DOHH2 (cell line): Measurements from ENCODE around the gene CNTN1.

ENCODE experiments used
- H3F3A ChIP-seq: fragments of 200-600 bp; sonication (generic), shearing (Covaris generic); 2 replicates; pipeline ENCODE4 v1.6.0; 2016; ENCODE audit warnings: antibody characterized with exemption, mild to moderate bottlenecking; ENCODE audit not compliant: control insufficient read depth, insufficient read depth
- H3K27ac ChIP-seq: fragments of 200-600 bp; sonication (generic); 2 replicates; pipeline ENCODE4 v1.5.1; 2014; ENCODE audit warnings: low read depth, mild to moderate bottlenecking, low read length, moderate library complexity
- H3K27me3 ChIP-seq: fragments of 200-600 bp; sonication (generic); 2 replicates; pipeline ENCODE4 v1.6.1; 2014; ENCODE audit warnings: mild to moderate bottlenecking, low read length, mixed read lengths; ENCODE audit not compliant: control insufficient read depth
- H3K36me3 ChIP-seq: fragments of 200-600 bp; sonication (generic); 2 replicates; pipeline ENCODE4 v1.6.1; 2014; ENCODE audit warnings: mild to moderate bottlenecking, low read length, moderate library complexity, mixed read lengths; ENCODE audit not compliant: control insufficient read depth
- H3K4me1 ChIP-seq: fragments of 200-600 bp; sonication (generic); 2 replicates; pipeline ENCODE4 v1.6.1; 2014; ENCODE audit warnings: mild to moderate bottlenecking, low read length, mixed read lengths; ENCODE audit not compliant: control insufficient read depth
- H3K4me2 ChIP-seq: fragments of 200-600 bp; sonication (generic); 2 replicates; pipeline ENCODE4 v1.6.0; 2014; ENCODE audit warnings: mild to moderate bottlenecking, low read length, moderate library complexity
- H3K4me3 ChIP-seq: fragments of 200-600 bp; sonication (generic); 2 replicates; pipeline ENCODE4 v1.5.1; 2014; ENCODE audit warnings: mild to moderate bottlenecking, low read length, mixed read lengths
- H3K79me2 ChIP-seq: fragments of 200-600 bp; sonication (generic); 2 replicates; pipeline ENCODE4 v1.6.1; 2014; ENCODE audit warnings: mild to moderate bottlenecking, low read length, mixed read lengths; ENCODE audit not compliant: control insufficient read depth
- H3K9me2 ChIP-seq: fragments of 200-600 bp; sonication (generic); replicated peaks from 2 replicates; pipeline ENCODE4 v1.6.1; 2014; ENCODE audit warnings: mild to moderate bottlenecking, low read length, mixed read lengths; ENCODE audit not compliant: control insufficient read depth
- H3K9me3 ChIP-seq: fragments of 200-600 bp; sonication (generic); 2 replicates; pipeline ENCODE4 v1.6.1; 2014; ENCODE audit warnings: antibody characterized with exemption, low read length, mixed read lengths; ENCODE audit not compliant: control insufficient read depth, insufficient read depth
- H4K20me1 ChIP-seq: fragments of 200-600 bp; sonication (generic); 2 replicates; pipeline ENCODE4 v1.6.0; 2014; ENCODE audit warnings: low read depth, mild to moderate bottlenecking, antibody characterized with exemption, low read length, moderate library complexity; ENCODE audit not compliant: control insufficient read depth, insufficient read depth
- EZH2phosphoT487 ChIP-seq: fragments of 200-600 bp; sonication (generic); IDR thresholded peaks from 2 replicates; pipeline ENCODE4 v1.6.1; 2017; ENCODE audit warnings: borderline replicate concordance, mild to moderate bottlenecking, antibody characterized with exemption, low read length, moderate library complexity, mixed read lengths
- TF ChIP-seq, protein P1 (sequence below): fragments of 200-600 bp; sonication (generic); IDR thresholded peaks from one replicate; pipeline ENCODE4 v1.5.1; 2014; ENCODE audit warnings: antibody characterized with exemption, mild to moderate bottlenecking, low read depth, low read length; ENCODE audit not compliant: poor library complexity, severe bottlenecking

Gene CNTN1

GRCh38 chr12:40946612-40947194, 254.5 kb downstream of the CNTN1 start:
- TF ChIP-seq, protein P1, sequence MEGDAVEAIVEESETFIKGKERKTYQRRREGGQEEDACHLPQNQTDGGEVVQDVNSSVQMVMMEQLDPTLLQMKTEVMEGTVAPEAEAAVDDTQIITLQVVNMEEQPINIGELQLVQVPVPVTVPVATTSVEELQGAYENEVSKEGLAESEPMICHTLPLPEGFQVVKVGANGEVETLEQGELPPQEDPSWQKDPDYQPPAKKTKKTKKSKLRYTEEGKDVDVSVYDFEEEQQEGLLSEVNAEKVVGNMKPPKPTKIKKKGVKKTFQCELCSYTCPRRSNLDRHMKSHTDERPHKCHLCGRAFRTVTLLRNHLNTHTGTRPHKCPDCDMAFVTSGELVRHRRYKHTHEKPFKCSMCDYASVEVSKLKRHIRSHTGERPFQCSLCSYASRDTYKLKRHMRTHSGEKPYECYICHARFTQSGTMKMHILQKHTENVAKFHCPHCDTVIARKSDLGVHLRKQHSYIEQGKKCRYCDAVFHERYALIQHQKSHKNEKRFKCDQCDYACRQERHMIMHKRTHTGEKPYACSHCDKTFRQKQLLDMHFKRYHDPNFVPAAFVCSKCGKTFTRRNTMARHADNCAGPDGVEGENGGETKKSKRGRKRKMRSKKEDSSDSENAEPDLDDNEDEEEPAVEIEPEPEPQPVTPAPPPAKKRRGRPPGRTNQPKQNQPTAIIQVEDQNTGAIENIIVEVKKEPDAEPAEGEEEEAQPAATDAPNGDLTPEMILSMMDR: peak; percentile 43
- TF ChIP-seq EZH2phosphoT487: no peak
- Histone ChIP-seq H3K4me1 (no peaks in the 10 kb centered on the region), H3F3A (no peaks in the 10 kb centered on the region), H3K4me3 (no peak overlapping the region), H3K36me3 (no peaks in the 10 kb centered on the region), H3K79me2 (no peaks in the 10 kb centered on the region), H3K27me3 (no peaks in the 10 kb centered on the region), H3K9me3 (no peaks in the 10 kb centered on the region), H3K27ac (no peak overlapping the region), H3K4me2 (no peak overlapping the region), H4K20me1 (no peaks in the 10 kb centered on the region), H3K9me2 (no peaks in the 10 kb centered on the region)

DNA sequence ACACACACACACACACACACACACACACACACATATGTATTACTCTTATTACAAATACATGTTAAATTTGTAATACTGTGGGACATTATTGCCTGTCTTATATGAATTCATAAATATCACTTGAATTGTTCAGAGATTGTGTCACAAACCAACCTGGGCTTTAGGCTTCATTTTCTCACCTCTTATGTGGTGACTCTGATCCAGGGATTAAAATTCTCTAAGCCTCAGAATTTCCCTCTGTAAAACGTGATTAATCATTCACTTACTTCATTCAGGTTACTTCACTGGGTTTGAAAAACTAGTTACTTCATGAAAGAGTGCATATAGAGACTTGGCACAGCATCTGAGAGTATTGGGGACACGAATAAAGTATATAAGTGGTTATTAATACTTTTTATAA, 255.6 kb downstream of the CNTN1 start:
- H3F3A ChIP-seq: no peaks in the 10 kb centered on the region
- no peaks in the 10 kb centered on the region for H3K4me1 ChIP-seq
- H3K79me2 ChIP-seq: no peaks in the 10 kb centered on the region
- no peaks in the 10 kb centered on the region for H3K27me3 ChIP-seq
- H3K4me2 ChIP-seq: no peak overlapping the region
- no peaks in the 10 kb centered on the region for H3K36me3 ChIP-seq
- no peaks in the 10 kb centered on the region for H4K20me1 ChIP-seq
- TF ChIP-seq EZH2phosphoT487: no peak
- TF ChIP-seq, protein P1: no peak
- no peaks in the 10 kb centered on the region for H3K9me2 ChIP-seq
- no peaks in the 10 kb centered on the region for H3K9me3 ChIP-seq
- no peak overlapping the region for H3K4me3 ChIP-seq
- no peak overlapping the region for H3K27ac ChIP-seq

- H3K4me2 ChIP-seq: no peak overlapping the region
- no peaks in the 10 kb centered on the region for H3K9me2 ChIP-seq
- H3K27ac ChIP-seq: no peak overlapping the region
- H3K4me1 ChIP-seq: no peaks in the 10 kb centered on the region
- H3K4me3 ChIP-seq: no peak overlapping the region
- no peaks in the 10 kb centered on the region for H3F3A ChIP-seq
- no peaks in the 10 kb centered on the region for H3K79me2 ChIP-seq
- no peaks in the 10 kb centered on the region for H3K27me3 ChIP-seq
- no peaks in the 10 kb centered on the region for H3K9me3 ChIP-seq
- TF ChIP-seq, protein P1: no peak
- TF ChIP-seq EZH2phosphoT487: no peak
- H4K20me1 ChIP-seq: no peaks in the 10 kb centered on the region
- no peaks in the 10 kb centered on the region for H3K36me3 ChIP-seq
Measured at GRCh38 chr12:40953076-40953475, 260.8 kb downstream of the CNTN1 start.

- Histone ChIP-seq H3K36me3 (no peaks in the 10 kb centered on the region), H3K9me3 (no peaks in the 10 kb centered on the region), H3F3A (no peaks in the 10 kb centered on the region), H3K4me1 (no peaks in the 10 kb centered on the region), H3K27ac (no peak overlapping the region), H3K9me2 (no peaks in the 10 kb centered on the region), H3K4me3 (no peak overlapping the region), H4K20me1 (no peaks in the 10 kb centered on the region), H3K79me2 (no peaks in the 10 kb centered on the region), H3K27me3 (no peaks in the 10 kb centered on the region), H3K4me2 (no peak overlapping the region)
- TF ChIP-seq, protein P1: no peak
- TF ChIP-seq EZH2phosphoT487: no peak
Measured at GRCh38 chr12:40957417-40957816, 265.2 kb downstream of the CNTN1 start.
